Caco-2 (cell line): ENCODE results near the gene AARS1. TPM values are rescaled to one million over a fixed set of nuclear protein-coding genes. Genes with fewer than 3 reads are reported as not detected.
"Not testable (repeated sequence)": the region's sequence is repeated elsewhere in the genome, so short reads cannot be mapped to it uniquely, and the experiment has no call there.

Experiments used
- BruUV-seq: library from RNA; stranded (reverse); fragments of 400-500 nt; replicated peaks from 2 replicates; lab custom pipeline; 2021; lab: Mats Ljungman, UMichigan
- CTCF ChIA-PET: fragments of 300-600 bp; sonication (Branson Sonifier 250); formaldehyde crosslinking; loops from one replicate; lab custom pipeline; 2022; ENCODE audit warnings: antibody characterized with exemption; lab: Charles Lee
- POLR2A ChIA-PET: fragments of 300-600 bp; sonication (Branson Sonifier 250); formaldehyde crosslinking; loops from one replicate; lab custom pipeline; 2022; ENCODE audit warnings: antibody characterized with exemption; lab: Charles Lee
- DNase-seq, 2 experiments: peaks; one replicate each; pipeline versions ENCODE4 v3.0.0 to v3.0.0-alpha.2; 2020 to 2022
- H3K27me3 ChIP-seq: replicated peaks from 2 replicates; pipeline ENCODE4 v1.6.0; 2011; ENCODE audit warnings: low read length; ENCODE audit not compliant: control insufficient read depth, insufficient read depth
- H3K36me3 ChIP-seq: 2 replicates; pipeline ENCODE4 v1.5.1; 2011; ENCODE audit warnings: low read length; ENCODE audit not compliant: control insufficient read depth, insufficient read depth
- H3K4me1 ChIP-seq: fragments of 250-450 bp; sonication (Bioruptor Pico); 2 replicates; pipeline ENCODE4 v1.5.1; 2020; ENCODE audit warnings: mild to moderate bottlenecking
- H3K4me3 ChIP-seq: 2 replicates; pipeline ENCODE4 v1.5.1; 2011; ENCODE audit warnings: low read depth, mild to moderate bottlenecking, control low read depth, low read length
- H3K9me3 ChIP-seq: fragments of 250-450 bp; sonication (Bioruptor Pico); 2 replicates; pipeline ENCODE4 v1.5.1; 2020; ENCODE audit warnings: mild to moderate bottlenecking, moderate library complexity
- H3K27ac Mint-ChIP-seq: one replicate; pipeline ENCODE4 v1.8.0; 2022; ENCODE audit warnings: mixed read lengths; ENCODE audit not compliant: unreplicated experiment
- H3K27me3 Mint-ChIP-seq: one replicate; pipeline ENCODE4 v1.8.0; 2022; ENCODE audit warnings: mixed read lengths; ENCODE audit not compliant: insufficient read depth, unreplicated experiment
- H3K36me3 Mint-ChIP-seq: one replicate; pipeline ENCODE4 v1.8.0; 2022; ENCODE audit warnings: mild to moderate bottlenecking, mixed read lengths; ENCODE audit not compliant: insufficient read depth, unreplicated experiment
- H3K4me1 Mint-ChIP-seq: one replicate; pipeline ENCODE4 v1.8.0; 2022; ENCODE audit warnings: low read depth, mixed read lengths; ENCODE audit not compliant: unreplicated experiment
- H3K4me3 Mint-ChIP-seq: one replicate; pipeline ENCODE4 v1.8.0; 2022; ENCODE audit warnings: mild to moderate bottlenecking, moderate library complexity, mixed read lengths; ENCODE audit not compliant: unreplicated experiment
- H3K9me3 Mint-ChIP-seq: one replicate; pipeline ENCODE4 v1.8.0; 2022; ENCODE audit warnings: mixed read lengths; ENCODE audit not compliant: unreplicated experiment
- CTCF ChIP-seq, 2 experiments: fragments of 200-600 bp in 1 of 2; IDR thresholded peaks; 1 replicate in 1 of 2; 2 replicates in 1 of 2; pipeline versions ENCODE4 v1.5.1 to v1.8.0; 2011 to 2022; ENCODE audit warnings: antibody characterized with exemption in 1 of 2, control low read depth in 1 of 2, inconsistent platforms in 1 of 2, low read depth in 1 of 2, low read length in 1 of 2, mild to moderate bottlenecking in 1 of 2, moderate library complexity in 1 of 2; ENCODE audit not compliant: insufficient read depth in 1 of 2, severe bottlenecking in 1 of 2, unreplicated experiment in 1 of 2
- intact Hi-C: fragments of 100-400 bp; cut with micrococcal nuclease; formaldehyde crosslinking; loops from one replicate; pipeline ENCODE4 v1.10.0; 2022; ENCODE audit not compliant: unreplicated experiment
- total RNA-seq: library from RNA; stranded (reverse); gene quantifications from 2 replicates; pipeline ENCODE4 v1.2.3, GENCODE V29; 2022

AARS1 gene
- total RNA-seq, 1 experiment from 2014 or later: 449 TPM

- peaks cover 19% of the 10 kb centered on the region for H3K36me3 ChIP-seq
- DNase-seq: peak; percentile 63 to 66
- intact Hi-C loops: no loop called here
- no peaks in the 10 kb centered on the region for H3K4me1 ChIP-seq
- H3K27ac Mint-ChIP-seq: no peak overlapping the region
- no TSS peak for BruUV-seq
- H3K9me3 ChIP-seq: no peaks in the 10 kb centered on the region
- H3K9me3 Mint-ChIP-seq: no peaks in the 10 kb centered on the region
- H3K4me1 Mint-ChIP-seq: no peaks in the 10 kb centered on the region
- H3K36me3 Mint-ChIP-seq: peaks cover 100% of the 10 kb centered on the region
- no peaks in the 10 kb centered on the region for H3K27me3 ChIP-seq
- no peak overlapping the region for H3K4me3 ChIP-seq
- ChIA-PET POLR2A (interaction anchor here (0.6 kb wide), 1 partner anchor 114 kb away, joined by 7 read pairs; no protein-coding TSS in a partner anchor), CTCF (interaction anchor here (0.7 to 1.3 kb wide), 6 partner anchors 10 to 115 kb away, joined by 3 to 6 read pairs (median 4); partner anchors contain the start of genes AARS1 and EXOSC6)
- H3K4me3 Mint-ChIP-seq: no peak overlapping the region
- no peaks in the 10 kb centered on the region for H3K27me3 Mint-ChIP-seq
- TF ChIP-seq CTCF (IDR thresholded peaks at IDR 0.05; ENCODE audit: insufficient read depth in 1 of 2, low read depth in 1 of 2, low read length in 1 of 2, severe bottlenecking in 1 of 2, unreplicated experiment in 1 of 2): peak; percentile 68 to 76
Measured at GRCh38 chr16:70267516-70267915, 21.8 kb downstream of the AARS1 start.

- H3K4me1 Mint-ChIP-seq, H3K27me3 ChIP-seq, H3K27ac Mint-ChIP-seq, CTCF ChIA-PET, H3K9me3 ChIP-seq, H3K27me3 Mint-ChIP-seq, H3K9me3 Mint-ChIP-seq, POLR2A ChIA-PET, intact Hi-C loops, H3K4me3 ChIP-seq, H3K4me1 ChIP-seq, DNase-seq, BruUV-seq, H3K4me3 Mint-ChIP-seq: not testable (repeated sequence)
- peaks cover 13% of the 10 kb centered on the region for H3K36me3 ChIP-seq
- peaks cover 100% of the 10 kb centered on the region for H3K36me3 Mint-ChIP-seq
Measured at GRCh38 chr16:70259903-70260302, 29.4 kb downstream of the AARS1 start.

- no TSS peak for BruUV-seq
- peaks cover 13% of the 10 kb centered on the region for H3K36me3 ChIP-seq
- no peaks in the 10 kb centered on the region for H3K27me3 ChIP-seq
- Mint-ChIP-seq H3K27me3 (no peaks in the 10 kb centered on the region), H3K9me3 (no peaks in the 10 kb centered on the region), H3K36me3 (peaks cover 100% of the 10 kb centered on the region), H3K27ac (no peak overlapping the region), H3K4me1 (no peaks in the 10 kb centered on the region), H3K4me3 (no peak overlapping the region)
- intact Hi-C loops: no loop called here
- TF ChIP-seq CTCF (IDR thresholded peaks at IDR 0.05; ENCODE audit: insufficient read depth in 1 of 2, low read depth in 1 of 2, low read length in 1 of 2, severe bottlenecking in 1 of 2, unreplicated experiment in 1 of 2): no peak
- no peaks in the 10 kb centered on the region for H3K4me1 ChIP-seq
- ChIA-PET CTCF (no interaction called here), POLR2A (no interaction called here)
- no peaks in the 10 kb centered on the region for H3K9me3 ChIP-seq
- DNase-seq: no peak
- no peak overlapping the region for H3K4me3 ChIP-seq
Measured at GRCh38 chr16:70258946-70259345, 30.4 kb downstream of the AARS1 start.
